ENCODE results near the gene CDK11B.
"Not testable (repeated sequence)": the region's sequence is repeated elsewhere in the genome, so short reads cannot be mapped to it uniquely, and the experiment has no call there.

Gene CDK11B

DNA sequence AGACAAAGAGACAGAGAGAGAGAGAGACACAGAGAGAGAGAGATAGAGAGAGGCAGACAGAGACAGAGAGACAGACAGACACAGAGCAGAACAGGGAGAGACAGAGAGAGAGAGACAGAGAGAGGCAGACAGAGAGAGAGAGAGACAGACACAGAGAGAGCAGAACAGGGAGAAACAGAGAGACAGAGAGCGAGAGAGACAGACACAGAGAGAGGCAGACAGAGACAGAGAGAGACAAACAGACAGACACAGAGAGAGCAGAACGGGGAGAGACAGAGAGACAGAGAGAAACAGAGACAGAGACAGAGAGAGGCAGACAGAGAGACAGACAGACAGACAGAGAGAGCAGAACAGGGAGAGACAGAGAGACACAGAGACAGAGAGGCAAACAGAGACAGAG is 63.5 kb downstream of the CDK11B start:
- peaks cover 19% of the 10 kb centered on the region; the same call in 1 of the 2 replicates for H3K27me3 ChIP-seq (ENCODE audit: insufficient read depth, low read length)
- H3K36me3 ChIP-seq (ENCODE audit: insufficient read depth, low read length); H3K4me3 ChIP-seq (ENCODE audit: low read depth, low read length); H2AFZ ChIP-seq (ENCODE audit: low read length, unreplicated experiment); H3K79me2 ChIP-seq (ENCODE audit: control insufficient read depth, insufficient read depth, low read length, unreplicated experiment); H3K4me1 ChIP-seq (ENCODE audit: control insufficient read depth, insufficient read depth, low read length, unreplicated experiment); H3K27ac ChIP-seq (ENCODE audit: low read depth, low read length): not testable (repeated sequence)

- Histone ChIP-seq H3K4me1 (ENCODE audit: control insufficient read depth, insufficient read depth, low read length, unreplicated experiment) (peaks cover 9% of the 10 kb centered on the region), H3K27ac (ENCODE audit: low read depth, low read length) (no peak overlapping the region), H3K79me2 (ENCODE audit: control insufficient read depth, insufficient read depth, low read length, unreplicated experiment) (no peaks in the 10 kb centered on the region), H3K27me3 (ENCODE audit: insufficient read depth, low read length) (peaks cover 19% of the 10 kb centered on the region; the same call in 1 of the 2 replicates), H3K36me3 (ENCODE audit: insufficient read depth, low read length) (no peaks in the 10 kb centered on the region), H2AFZ (ENCODE audit: low read length, unreplicated experiment) (no peak overlapping the region), H3K4me3 (ENCODE audit: low read depth, low read length) (no peak overlapping the region)
These were observed 64.1 kb downstream of the CDK11B start for GRCh38 chr1:1594602-1595260.

DNA sequence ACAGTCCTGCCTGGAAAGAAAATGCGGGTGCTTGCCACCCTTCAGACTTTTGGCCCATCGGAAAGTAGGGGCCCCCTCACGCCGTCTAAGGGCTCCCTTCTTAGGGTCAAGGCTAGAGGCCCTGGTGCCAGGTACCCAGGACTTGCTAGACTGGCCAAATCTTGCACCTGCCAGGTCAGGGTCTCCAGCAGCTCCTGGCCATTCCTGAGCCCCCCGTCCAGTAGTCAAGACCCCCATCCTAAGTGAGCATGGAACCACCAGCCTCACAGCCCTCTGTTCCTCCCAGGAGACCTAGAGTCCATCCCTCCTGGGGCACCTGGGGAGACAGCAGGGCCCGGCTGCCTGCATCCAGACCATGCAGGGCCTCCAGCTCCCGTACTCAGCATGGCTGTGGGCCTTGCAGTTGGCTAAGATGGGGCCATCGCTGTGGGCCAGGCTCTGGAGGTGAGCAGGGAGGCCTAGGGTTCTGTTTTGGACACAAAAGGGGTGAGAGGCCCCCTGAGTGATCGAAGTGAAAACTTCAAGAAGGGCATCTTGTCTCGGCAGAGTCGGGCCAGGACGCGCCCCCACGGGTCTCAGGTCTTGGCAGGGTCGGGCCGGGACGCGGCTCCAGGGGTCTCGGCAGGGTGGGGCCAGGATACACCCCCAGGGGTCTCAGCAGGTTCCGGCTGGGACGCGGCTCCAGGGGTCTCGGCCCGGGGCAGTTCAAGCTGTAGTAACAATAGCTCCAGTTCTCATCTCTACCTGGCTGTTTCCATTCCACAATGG is 64.8 kb downstream of the CDK11B start:
- H3K27ac ChIP-seq (ENCODE audit: low read depth, low read length) = no peak overlapping the region
- H3K27me3 ChIP-seq (ENCODE audit: insufficient read depth, low read length) = peaks cover 19% of the 10 kb centered on the region; the same call in 1 of the 2 replicates
- H3K36me3 ChIP-seq (ENCODE audit: insufficient read depth, low read length) = no peaks in the 10 kb centered on the region
- H3K4me1 ChIP-seq (ENCODE audit: control insufficient read depth, insufficient read depth, low read length, unreplicated experiment) = peaks cover 9% of the 10 kb centered on the region
- H3K79me2 ChIP-seq (ENCODE audit: control insufficient read depth, insufficient read depth, low read length, unreplicated experiment) = no peaks in the 10 kb centered on the region
- H2AFZ ChIP-seq (ENCODE audit: low read length, unreplicated experiment) = no peak overlapping the region
- H3K4me3 ChIP-seq (ENCODE audit: low read depth, low read length) = no peak overlapping the region

DNA sequence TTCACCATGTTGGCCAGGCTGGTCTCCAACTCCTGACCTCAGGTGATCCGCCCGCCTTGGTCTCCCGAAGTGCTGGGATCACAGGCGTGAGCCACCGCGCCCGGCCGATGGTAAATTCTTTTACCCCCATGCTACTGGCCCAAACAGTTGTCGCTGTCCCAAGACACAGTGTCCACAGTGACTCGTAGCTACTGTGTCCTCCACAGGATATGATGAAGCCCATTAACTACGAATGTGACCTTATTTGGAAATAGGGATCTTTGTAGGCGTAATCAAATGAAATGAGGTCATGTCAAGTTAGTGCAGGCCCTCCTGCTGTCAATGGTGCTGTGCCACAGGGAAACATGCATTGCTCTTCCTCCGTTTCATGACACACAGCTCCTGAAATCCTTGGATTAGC is 67.4 kb downstream of the CDK11B start:
- H3K27me3 ChIP-seq (ENCODE audit: insufficient read depth, low read length) = peaks cover 13% of the 10 kb centered on the region; the same call in 1 of the 2 replicates
- no peaks in the 10 kb centered on the region for H3K4me1 ChIP-seq (ENCODE audit: control insufficient read depth, insufficient read depth, low read length, unreplicated experiment)
- no peaks in the 10 kb centered on the region for H3K79me2 ChIP-seq (ENCODE audit: control insufficient read depth, insufficient read depth, low read length, unreplicated experiment)
- no peak overlapping the region for H3K4me3 ChIP-seq (ENCODE audit: low read depth, low read length)
- no peaks in the 10 kb centered on the region for H3K36me3 ChIP-seq (ENCODE audit: insufficient read depth, low read length)
- no peak overlapping the region for H3K27ac ChIP-seq (ENCODE audit: low read depth, low read length)
- H2AFZ ChIP-seq (ENCODE audit: low read length, unreplicated experiment) = no peak overlapping the region

All from ACC112 (cell line).